ENCODE results near the gene DHCR7. TPM values are rescaled to one million over a fixed set of nuclear protein-coding genes. Genes with fewer than 3 reads are reported as not detected.

DHCR7 gene
- total RNA-seq, 1 donor from 2014 or later, result 98.2 TPM

- Mint-ChIP-seq H3K4me1 (peaks cover 17% of the 10 kb centered on the region), H3K4me3 (no peak overlapping the region), H3K27me3 (ENCODE audit: low read depth) (no peaks in the 10 kb centered on the region), H3K36me3 (peaks cover 45% of the 10 kb centered on the region), H3K27ac (no peak overlapping the region), H3K9me3 (peaks cover 7% of the 10 kb centered on the region)
- no peak for TF ChIP-seq CTCF (IDR thresholded peaks at IDR 0.05; ENCODE audit: unreplicated experiment)
- DNase-seq (ENCODE audit: low spot score in 2 of 2, unreplicated experiment in 2 of 2), result no peak
These were observed 4.3 kb downstream of the DHCR7 start for GRCh38 chr11:71443736-71444445.

DNA sequence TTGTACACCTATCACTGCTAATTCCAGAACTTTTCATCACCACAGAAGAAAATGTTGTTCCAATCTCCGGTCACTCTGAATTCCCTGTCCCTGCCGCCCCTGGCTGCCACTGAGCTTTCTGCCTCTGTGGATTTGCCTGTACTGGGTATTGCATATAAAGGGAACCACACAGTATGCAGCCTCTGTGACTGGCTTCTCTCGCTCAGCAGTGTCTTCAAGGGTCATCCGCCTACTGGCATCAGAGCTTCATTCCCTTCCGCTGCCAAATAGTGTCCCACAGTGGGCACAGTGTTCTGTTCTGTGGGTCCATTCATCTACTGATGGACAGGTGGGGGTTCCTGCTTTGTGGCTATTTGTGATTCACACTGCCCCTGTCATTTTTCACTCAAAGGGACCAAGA, 5.3 kb downstream of the DHCR7 start:
- no peak for DNase-seq (ENCODE audit: low spot score in 2 of 2, unreplicated experiment in 2 of 2)
- H3K27me3 Mint-ChIP-seq (ENCODE audit: low read depth), result no peaks in the 10 kb centered on the region
- peaks cover 7% of the 10 kb centered on the region for H3K9me3 Mint-ChIP-seq
- no peak overlapping the region for H3K4me3 Mint-ChIP-seq
- H3K36me3 Mint-ChIP-seq, result peaks cover 45% of the 10 kb centered on the region
- H3K27ac Mint-ChIP-seq, result no peak overlapping the region
- peaks cover 13% of the 10 kb centered on the region for H3K4me1 Mint-ChIP-seq
- TF ChIP-seq CTCF (IDR thresholded peaks at IDR 0.05; ENCODE audit: unreplicated experiment), result no peak

- H3K36me3 Mint-ChIP-seq, result peaks cover 47% of the 10 kb centered on the region
- no peak overlapping the region for H3K27ac Mint-ChIP-seq
- H3K27me3 Mint-ChIP-seq (ENCODE audit: low read depth), result no peaks in the 10 kb centered on the region
- peaks cover 6% of the 10 kb centered on the region for H3K4me1 Mint-ChIP-seq
- H3K9me3 Mint-ChIP-seq, result peaks cover 7% of the 10 kb centered on the region
- no peak for DNase-seq (ENCODE audit: low spot score in 2 of 2, unreplicated experiment in 2 of 2)
- TF ChIP-seq CTCF (IDR thresholded peaks at IDR 0.05; ENCODE audit: unreplicated experiment), result no peak
- H3K4me3 Mint-ChIP-seq, result no peak overlapping the region
These were observed 6.1 kb downstream of the DHCR7 start for GRCh38 chr11:71442123-71442522.

- H3K36me3 Mint-ChIP-seq, result peaks cover 44% of the 10 kb centered on the region
- no peaks in the 10 kb centered on the region for H3K4me1 Mint-ChIP-seq
- TF ChIP-seq CTCF (IDR thresholded peaks at IDR 0.05; ENCODE audit: unreplicated experiment), result no peak
- no peak overlapping the region for H3K27ac Mint-ChIP-seq
- peaks cover 6% of the 10 kb centered on the region for H3K9me3 Mint-ChIP-seq
- H3K4me3 Mint-ChIP-seq, result no peak overlapping the region
- H3K27me3 Mint-ChIP-seq (ENCODE audit: low read depth), result no peaks in the 10 kb centered on the region
- no peak for DNase-seq (ENCODE audit: low spot score in 2 of 2, unreplicated experiment in 2 of 2)
These were observed 6.9 kb downstream of the DHCR7 start for GRCh38 chr11:71441251-71441650.

DNA sequence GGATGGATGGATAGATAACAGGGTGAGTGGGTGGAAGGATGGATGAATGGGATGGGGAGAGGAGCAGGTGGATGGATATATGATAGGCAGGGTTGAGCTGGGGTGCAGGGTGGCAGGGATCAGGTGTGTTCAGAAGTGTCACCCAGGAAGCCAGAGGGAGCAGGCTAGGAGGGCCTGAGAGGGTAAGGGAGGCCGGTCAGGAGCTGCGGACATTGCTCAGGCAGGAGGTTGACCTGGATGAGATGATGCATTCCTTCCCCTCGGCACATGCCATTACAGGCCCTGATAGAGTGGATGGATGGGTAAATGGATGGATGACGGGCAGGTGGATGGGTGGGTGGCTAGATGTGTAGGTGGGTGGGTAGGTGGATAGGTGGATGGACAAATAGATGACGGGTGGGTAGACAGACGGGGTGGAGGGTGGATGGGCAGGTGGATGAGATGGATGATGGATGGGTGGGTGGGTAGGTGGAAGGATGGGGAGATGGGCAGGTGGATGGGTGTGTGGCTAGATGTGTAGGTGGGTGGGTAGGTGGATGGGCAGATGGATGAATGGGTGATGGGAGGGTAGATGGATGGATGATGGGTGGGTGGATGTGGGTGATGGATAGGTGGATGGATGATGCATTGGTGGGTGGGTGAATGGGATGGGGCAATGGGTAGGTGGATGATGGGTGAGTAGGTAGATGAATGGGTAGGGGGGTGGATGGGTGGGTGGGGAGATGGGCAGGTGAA, 8.0 kb downstream of the DHCR7 start:
- H3K4me3 Mint-ChIP-seq, result no peak overlapping the region
- no peaks in the 10 kb centered on the region for H3K4me1 Mint-ChIP-seq
- H3K36me3 Mint-ChIP-seq, result peaks cover 36% of the 10 kb centered on the region
- no peaks in the 10 kb centered on the region for H3K27me3 Mint-ChIP-seq (ENCODE audit: low read depth)
- DNase-seq (ENCODE audit: low spot score in 2 of 2, unreplicated experiment in 2 of 2), result no peak
- H3K27ac Mint-ChIP-seq, result no peak overlapping the region
- H3K9me3 Mint-ChIP-seq, result no peaks in the 10 kb centered on the region
- no peak for TF ChIP-seq CTCF (IDR thresholded peaks at IDR 0.05; ENCODE audit: unreplicated experiment)

All from mesothelial cell of epicardium (in vitro differentiated cells).